Fibroblast of skin of right quadriceps (primary cell): ENCODE results near the gene SOCS7.

ENCODE experiments used
- DNase-seq: peaks from one replicate; pipeline ENCODE4 v3.0.0-alpha.2; 2013

Gene SOCS7

DNA sequence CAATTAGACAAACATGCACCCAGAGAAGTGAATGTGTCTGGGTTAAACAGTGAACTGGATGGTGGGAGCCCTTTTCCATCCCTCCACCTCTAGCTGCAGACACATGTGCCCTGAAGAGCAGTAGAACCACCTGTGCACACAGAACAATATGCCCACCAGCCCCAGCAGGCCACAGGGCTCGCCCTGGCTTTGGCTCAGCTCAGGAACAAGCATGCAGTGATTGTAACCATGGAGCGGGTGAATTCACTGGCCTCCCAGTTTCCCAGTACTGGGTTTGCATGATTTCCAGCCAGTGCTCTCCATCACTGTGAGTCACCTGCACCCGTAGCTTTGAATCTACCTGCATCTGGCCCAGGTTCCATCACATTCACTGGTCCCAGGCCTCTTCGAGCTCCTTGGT is 13.1 kb upstream of the SOCS7 start:
- no peak for DNase-seq

DNA sequence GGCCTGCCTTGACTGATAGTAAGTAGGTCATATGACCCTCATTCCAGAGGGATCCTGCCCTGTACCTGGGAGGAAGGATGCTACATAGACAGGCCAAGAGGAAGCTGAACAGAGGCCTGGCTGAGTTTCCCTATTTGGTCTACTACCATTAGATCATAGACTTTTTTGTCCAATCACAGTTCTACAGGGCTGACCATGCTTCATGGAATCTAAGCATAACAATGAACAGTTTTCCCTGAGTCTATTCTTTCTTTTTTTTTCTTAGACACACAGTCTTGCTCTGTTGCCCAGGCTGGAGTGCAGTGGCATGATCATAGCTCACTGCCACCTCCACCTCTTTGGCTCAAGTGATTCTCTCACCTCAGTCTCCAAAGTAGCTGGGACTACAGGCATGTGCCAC is 11.8 kb upstream of the SOCS7 start:
- DNase-seq: no peak

DNA sequence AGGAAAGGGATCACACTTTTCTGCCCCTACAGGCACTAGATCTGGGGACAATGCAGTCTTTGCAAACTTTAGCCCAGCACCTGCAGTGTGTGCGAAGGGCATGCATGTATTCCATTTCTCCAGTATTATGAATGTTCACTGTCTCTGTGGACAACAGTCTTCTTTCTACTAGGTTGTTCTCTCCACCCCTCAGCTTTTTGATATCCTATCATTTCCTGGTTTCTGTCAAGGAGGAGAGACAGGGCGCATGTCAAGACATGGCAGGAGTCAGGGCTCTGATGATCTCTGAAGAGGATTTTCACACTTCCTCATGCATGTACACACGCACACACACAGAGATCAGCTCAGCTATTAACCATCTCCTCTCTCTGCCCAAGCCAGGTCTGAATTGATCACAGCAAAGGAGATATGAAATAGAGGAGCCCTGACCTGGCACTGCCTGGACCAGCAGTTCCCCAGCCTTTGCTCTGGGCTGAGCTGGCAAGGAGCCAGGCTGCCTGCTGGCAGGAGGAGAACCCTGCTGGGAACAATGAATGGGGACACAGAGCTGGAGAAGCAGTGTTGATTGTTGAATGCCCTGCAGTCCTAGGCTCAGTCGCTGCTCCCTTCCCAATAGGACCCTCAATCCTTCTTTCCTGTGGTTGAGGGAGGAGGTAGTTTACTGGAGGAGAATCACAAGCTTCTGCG is 10.5 kb upstream of the SOCS7 start:
- DNase-seq: no peak

DNA sequence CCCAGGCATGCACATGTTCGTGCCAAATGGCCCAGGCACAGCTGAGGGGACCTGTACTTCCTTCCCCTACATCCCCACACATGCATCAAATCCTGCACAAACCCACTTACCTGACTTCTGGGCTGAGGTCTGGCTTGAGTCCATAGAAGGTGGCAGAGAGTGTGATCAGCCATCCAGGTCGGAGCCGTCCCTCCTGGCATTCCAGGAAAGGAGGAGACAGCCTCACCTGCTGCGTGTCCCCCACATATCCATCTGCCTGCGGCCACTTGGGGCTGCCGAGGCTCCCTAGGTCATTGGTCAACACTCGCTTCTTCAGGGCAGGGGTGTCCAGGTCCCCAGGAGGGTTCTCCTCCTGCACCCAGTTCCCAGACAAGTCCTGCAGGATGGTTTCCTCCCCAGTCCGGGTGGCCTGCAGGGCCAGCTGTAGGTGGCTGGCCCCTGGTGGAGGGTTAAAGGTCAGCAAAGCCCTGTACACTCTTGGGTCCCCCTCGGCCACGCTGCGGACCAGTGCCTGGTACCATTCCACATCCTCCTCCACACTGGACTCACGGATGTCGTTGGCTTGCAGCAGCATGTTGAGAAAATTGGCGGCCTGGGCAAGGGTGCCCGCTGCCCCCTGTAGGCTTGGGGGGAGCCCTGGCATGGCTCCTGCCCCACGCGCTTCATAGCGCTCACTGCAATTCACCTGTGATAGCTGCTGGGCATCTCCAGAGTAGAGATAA is 8.6 kb upstream of the SOCS7 start:
- DNase-seq: no peak

DNA sequence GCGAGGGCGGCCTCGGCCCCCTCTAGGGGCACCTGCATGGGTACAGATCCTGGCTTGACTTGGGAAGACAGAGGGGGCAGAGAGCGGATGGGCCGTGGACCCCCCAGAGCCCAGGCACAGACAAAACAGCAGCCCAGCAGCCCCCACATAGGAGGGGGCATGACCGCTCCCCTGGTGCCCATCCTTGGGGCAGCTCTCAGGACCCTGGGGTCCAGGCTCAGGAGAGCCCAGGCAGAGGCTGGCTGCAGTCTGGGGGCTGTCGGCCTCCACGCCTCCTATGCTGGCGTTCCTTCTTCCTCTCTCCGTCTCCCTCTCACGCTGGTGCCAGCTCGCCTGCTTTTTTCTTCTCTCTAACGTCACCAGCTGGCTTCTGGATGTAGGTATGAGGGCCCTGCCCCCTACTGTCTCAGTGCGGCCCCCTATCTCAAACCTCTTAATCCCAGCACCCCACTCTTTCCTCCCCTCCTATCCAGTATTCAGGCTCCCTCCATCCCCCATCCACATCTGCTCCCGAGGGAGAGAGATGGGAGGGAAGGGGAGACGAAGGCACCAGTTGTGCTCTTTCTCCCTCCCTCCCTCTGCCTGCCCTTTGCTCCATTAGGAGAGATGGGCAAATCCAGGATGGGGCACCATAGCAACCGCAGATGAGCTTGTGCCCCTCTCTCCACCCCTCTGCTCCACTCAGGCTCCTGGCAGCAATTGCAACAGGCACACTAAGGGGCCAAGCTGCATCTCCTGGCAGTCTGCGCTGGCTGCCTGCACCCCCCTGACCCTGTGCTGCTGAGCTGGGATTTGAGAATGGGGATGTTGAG is 7.8 kb upstream of the SOCS7 start, which contains the start of gene GPR179:
Gene GPR179 (minus strand): TSS at position 349 of the 812 bp plus-strand sequence. CDS start 167 bp downstream, at position 182.
- no peak for DNase-seq

DNA sequence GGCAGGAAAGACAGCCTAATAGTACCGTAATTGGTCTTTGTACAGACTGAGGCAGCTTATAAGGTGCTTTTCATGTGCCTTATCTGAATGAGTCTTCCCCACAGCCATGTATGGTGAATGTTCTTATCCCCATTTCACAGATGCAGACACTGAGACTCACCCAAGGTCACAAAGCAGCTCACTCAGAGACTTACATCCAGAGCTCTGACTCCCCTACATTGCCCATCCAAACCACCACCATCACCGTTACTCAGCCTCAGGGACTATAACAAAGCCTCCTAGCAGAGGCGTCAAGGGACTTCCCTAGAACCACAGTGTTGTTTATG is 7.3 kb upstream of the SOCS7 start:
- no peak for DNase-seq

DNA sequence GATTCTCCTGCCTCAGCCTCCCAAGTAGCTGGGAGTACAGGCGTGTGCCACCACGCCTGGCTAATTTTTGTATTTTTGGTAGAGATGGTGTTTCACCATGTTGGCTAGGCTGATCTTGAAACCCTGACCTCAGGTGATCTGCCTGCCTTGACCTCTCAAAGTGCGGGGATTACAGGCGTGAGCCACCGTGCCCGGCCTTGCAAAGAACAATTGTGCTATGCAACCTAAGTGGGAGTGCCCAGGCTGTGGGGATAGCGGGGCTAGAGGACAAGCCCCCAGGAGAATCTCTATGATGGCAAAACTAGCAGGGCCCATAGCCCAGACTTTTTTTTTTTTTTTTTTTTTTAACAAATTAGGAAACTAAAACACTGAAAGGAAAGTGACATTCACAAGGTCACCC is 5.9 kb upstream of the SOCS7 start:
- no peak for DNase-seq

DNA sequence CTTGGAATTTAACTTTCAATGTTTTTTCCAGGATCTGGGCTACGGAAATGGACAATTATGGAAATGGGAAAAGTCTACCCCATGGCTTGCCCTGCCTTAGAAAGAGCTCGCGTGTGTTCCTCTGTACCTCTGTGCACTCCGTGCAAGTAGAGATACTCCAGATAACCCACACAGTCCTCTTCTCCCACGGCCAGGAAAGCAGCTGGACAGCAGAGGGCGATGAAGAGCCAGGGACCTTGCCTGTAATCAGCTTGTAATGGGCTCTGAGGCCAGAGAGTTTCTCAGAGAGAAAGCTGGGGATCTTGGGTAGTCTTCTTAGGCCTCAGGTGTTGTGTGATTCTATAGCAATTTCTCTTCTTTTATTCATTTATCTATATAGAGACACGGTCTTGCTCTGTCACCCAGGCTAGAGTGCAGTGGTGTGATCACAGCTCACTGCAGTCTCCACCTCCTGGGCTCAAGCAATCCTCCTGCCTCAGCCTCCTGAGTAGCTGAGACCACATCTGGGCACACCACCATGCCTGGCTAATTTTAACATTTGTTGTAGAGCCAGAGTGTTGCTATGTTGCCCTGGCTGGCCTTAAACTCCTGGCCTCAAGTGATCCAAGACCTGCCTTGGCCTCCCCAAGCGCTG is 2.4 kb upstream of the SOCS7 start:
- peak; percentile 73 for DNase-seq

DNA sequence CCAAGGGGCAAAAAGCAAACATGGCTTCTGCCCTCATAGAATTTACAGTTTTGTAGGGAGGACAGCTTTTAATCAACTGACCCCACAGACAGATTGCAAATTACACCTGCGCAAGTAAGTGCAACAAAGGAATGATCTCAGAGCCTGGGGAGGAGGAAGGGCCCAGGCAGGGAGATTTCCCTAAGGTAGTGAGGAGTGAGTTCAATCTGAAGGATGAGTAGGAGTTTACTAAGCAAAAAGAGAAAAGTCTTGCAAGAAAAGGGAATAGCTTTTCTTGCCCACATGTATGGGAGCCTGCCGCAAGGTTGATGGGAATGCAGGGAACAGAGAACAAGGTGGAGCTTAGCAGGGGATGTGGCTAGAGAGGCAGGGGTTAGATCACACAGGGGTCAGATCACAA is 1.6 kb upstream of the SOCS7 start:
- DNase-seq: no peak

DNA sequence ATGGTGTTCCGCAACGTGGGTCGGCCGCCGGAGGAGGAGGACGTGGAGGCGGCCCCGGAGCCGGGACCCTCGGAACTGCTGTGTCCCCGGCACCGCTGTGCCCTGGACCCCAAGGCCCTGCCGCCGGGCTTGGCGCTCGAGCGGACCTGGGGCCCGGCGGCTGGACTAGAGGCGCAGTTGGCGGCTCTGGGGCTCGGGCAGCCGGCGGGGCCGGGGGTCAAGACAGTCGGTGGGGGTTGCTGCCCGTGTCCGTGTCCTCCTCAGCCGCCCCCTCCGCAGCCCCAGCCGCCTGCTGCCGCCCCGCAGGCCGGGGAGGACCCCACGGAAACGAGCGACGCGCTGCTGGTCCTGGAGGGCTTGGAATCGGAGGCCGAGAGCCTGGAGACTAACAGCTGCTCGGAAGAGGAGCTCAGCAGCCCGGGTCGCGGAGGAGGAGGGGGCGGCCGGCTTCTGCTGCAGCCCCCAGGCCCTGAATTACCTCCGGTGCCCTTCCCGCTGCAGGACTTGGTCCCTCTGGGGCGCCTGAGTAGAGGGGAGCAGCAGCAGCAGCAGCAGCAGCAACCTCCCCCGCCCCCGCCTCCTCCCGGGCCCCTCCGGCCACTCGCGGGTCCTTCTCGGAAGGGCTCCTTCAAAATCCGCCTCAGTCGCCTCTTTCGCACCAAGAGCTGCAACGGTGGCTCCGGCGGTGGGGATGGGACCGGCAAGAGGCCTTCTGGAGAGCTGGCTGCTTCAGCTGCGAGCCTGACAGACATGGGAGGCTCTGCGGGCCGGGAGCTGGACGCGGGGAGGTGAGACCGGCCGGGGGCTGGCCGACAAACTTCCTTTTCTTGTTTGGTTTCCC is 821 bp downstream of the SOCS7 start:
- no peak for DNase-seq

DNA sequence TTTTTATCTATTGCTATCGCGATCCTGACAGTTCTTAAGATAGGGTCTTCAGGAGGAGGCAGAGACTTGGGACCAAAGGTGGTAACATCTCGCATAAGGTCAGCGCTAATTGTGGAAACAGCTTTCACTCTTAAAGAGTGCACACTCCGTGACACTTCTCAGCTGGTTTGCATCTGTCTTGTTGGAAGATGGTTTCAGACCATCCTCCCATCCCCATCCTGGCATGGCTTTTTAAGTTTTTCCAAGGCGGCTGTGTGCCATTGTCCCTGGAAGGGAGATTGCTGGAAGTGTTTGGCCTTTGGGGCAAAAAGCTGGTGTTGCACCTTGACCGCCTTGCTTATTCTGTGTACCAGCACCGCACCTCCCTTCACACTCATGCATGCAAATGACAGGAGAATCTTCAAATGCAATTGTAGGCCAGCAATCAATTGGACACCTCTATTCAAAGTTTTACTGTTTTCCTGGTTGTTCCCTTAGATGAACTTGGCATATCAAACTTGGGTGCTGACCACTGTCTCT is 1.5 kb downstream of the SOCS7 start:
- no peak for DNase-seq

DNA sequence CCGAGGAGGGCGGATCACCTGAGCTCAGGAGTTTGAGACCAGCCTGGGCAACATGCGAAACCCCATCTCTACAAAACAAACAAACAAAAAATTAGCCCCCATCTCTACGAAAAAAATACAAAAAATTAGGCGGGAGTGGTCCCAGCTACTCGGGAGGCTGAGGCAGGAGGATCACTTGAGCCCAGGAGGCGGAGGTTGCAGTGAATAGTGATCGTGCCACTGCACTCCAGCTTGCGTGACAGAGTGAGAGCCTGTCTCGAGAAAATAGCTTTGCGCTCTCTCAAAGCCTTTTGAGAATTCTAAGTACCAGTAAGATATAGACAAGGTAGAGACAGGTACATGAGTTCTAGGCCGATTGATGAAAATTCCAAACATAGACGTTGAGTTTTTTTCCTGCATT is 2.0 kb downstream of the SOCS7 start:
- DNase-seq: no peak

DNA sequence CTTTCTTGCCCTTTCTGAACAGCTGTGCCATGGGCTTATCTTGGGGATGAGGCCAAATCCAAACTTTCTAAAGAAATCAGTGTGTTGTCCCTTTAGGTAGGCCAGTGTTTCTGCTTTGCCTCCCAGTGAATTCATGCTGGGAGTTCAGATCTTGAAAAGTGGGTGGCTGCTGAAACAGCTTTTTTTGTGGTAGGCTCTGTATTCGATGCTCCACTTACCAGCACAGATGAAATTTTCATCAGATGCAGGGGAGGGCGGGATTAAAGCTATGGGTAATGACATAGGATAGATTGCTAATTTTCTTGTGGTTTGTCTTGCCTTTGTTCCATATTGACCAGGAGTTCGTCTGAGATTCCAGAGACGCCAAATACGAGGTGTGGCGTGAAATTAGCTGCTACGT is 2.8 kb downstream of the SOCS7 start:
- DNase-seq: no peak

DNA sequence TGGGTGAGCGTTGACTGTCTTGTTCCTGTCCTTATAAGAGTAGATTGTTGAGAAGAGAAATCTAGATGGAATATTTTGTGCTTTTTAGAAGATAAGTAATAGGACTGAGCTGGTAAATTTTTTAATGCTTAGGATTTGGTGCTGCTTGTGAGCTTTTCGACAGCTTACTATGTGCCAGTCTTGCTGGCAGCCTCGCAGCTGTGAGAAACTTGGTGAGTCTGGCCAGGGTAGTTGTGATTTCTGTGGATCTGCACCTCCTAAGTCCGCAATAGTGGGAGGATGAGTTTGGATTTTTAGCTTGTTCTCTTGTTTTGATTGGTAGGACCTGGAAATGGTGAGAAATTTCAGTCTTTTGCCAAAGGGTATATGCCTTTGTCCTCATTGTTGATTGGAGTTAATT is 3.6 kb downstream of the SOCS7 start:
- no peak for DNase-seq

DNA sequence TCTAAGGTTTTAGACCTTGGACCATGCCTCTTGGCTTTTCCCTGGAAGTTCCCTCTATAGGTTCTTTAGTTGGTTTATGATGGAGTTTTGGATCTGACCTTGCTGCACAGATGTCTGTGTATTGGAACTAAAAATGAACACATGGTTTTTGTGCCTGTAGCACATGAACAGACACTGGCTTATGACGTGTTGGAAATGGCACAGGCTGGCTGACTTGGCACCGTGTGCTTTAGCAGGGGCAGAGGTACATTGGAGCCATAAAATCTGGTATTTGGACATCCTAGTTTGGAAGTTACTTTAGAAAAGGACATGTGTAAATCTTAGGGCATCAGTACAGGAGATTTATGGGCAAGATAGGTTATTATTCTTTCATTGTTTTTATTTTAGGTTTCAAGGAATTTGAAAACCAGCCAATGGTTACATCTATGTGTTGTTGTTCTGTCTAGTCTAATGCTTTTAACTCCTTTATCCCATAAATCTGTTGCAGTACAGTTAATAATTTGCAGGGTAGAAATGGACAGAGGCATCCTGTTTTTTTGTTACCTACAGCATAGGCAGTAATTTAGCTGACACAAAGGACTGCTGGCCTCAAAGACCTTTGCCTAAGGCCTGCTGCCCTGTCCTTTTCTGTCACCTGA is 6.0 kb downstream of the SOCS7 start:
- no peak for DNase-seq

DNA sequence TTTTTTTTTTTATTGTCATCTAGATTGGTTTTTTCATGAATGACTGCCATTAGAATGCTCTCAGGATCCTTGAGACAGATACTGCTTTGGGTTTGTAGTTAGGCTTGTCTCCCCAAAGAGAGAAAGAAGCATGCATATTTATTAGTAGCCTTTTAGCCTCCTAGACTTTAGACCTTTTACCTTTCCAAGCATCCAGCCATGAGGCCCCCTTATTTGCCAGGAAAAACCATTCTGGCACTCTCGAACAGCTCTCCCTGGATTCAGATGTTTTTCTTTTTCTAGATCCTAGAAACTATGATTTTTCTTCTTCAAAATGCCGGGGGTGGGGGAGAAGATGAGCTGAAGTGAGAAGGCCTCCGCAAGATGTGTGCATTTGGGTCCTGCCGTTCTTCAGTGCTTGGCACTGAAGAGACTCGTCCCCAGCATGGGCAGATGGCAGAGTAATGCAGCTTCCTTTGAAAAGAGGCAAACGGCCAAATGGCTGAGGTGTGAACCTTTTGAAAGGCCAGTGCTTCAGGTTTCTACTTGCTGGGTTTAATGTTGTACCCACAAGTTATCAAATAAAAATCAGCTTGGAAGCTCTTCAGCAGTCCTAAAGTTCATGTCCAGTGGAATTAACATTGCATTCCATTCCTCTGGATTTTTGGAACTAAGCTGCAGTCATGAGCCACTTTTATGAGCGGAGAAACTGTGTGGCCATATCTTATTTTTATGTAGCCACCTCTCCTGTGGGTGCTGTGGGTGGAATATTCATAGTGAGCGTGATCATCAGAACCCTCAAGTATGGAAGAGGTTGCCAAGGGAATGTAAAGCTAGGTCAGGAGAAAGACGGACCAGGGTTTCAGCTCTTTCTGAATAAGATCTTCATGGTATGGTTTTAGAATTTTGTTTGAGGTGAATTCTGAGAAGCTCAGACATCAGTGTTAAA is 7.2 kb downstream of the SOCS7 start:
- no peak for DNase-seq

DNA sequence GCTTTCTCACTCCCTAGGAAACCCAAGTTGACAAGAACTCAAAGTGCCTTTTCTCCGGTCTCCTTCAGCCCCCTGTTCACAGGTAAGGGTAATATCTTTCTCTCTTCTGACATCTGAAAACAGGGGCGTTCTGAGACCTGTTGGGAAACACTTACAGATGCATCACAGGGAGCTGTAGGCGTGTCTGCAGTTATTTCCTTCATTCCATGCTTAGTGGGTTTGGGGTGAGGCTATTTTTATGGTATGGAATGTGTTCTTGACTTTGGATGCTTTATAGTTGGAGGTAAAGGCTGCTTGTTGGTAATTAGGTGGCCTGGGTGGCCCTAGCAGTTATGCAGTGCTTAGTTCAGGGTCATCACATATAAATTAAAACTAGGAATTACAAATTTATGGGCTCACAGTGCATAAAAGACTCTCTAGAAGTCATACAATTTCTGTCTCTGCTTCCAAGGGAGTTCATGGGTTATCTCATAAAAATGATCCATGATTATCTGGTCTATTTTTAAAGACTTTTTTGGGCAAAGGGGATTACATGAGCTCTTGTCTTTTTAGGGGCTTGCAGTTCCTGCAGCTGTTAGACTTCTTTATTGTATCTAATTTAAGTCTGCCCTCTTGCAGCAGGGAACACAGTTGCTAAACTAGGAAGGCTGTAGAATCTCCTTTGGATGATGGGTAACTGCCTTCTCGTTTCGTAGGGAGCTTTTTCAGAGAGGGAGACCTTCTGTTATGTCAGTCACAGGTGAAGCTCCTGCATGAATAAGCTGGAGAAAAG is 10.2 kb downstream of the SOCS7 start:
- DNase-seq: peak; percentile 67

DNA sequence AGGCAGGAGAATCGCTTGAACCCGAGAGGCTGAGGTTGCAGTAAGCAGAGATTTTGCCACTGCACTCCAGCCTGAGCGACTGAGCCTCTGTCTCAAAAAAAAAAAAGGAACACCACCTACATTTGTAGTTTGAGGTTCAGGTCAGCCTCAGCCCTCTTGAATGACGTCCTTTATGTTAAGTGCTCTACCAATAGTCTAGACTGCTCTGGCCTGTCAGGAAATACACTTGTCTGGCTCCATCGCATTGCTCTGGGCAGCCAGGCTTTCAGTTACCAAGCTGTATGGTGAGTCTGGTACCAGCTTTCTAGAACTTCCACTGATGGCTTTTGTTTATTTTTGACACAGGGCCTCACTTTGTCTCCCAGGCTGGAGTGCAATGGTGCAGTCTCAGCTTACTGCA is 11.4 kb downstream of the SOCS7 start:
- no peak for DNase-seq

DNA sequence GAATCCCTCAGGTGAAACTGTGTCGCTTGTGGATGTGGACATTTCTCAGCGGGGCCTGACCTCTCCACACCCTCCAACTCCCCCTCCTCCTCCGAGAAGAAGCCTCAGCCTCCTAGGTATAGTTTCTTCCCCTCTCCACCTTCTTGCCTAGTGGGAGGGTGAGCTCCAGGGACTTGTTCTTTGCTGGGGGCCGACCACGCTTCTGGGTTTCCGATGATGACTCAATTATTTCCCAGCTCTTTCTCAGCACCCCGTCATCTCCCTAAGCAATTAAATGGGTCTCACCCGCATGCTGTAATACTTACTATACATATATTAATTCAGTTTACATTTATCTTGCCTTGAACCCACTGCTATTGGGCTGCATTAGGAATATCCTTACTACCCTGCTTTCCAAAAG is 13.1 kb downstream of the SOCS7 start:
- DNase-seq: no peak
